Activated naive CD4-positive, alpha-beta T cell treated with anti-CD3 and anti-CD28 coated beads, Interleukin-2, amount 10 ng/mL, durations not matched to agents 7 days and 5 days (primary cell): ENCODE data around the gene CENPC.

ENCODE experiments used
- CTCF ChIA-PET: fragments of 350-600 bp; sonication (Branson Sonifier 250); formaldehyde crosslinking; loops from one replicate; lab custom pipeline; 2021; ENCODE audit warnings: antibody characterized with exemption; lab: Charles Lee
- DNase-seq: peaks from one replicate; pipeline ENCODE4 v3.0.0-alpha.2; 2020
- H3K27ac Mint-ChIP-seq: one replicate; pipeline ENCODE4 v1.8.0; 2021; ENCODE audit warnings: mild to moderate bottlenecking, moderate library complexity, mixed read lengths
- H3K27me3 Mint-ChIP-seq: one replicate; pipeline ENCODE4 v1.8.0; 2021; ENCODE audit warnings: mild to moderate bottlenecking, mixed read lengths
- H3K36me3 Mint-ChIP-seq: one replicate; pipeline ENCODE4 v1.8.0; 2021; ENCODE audit warnings: mixed read lengths
- H3K4me1 Mint-ChIP-seq: one replicate; pipeline ENCODE4 v1.8.0; 2021; ENCODE audit warnings: mixed read lengths
- H3K4me3 Mint-ChIP-seq: one replicate; pipeline ENCODE4 v1.8.0; 2021; ENCODE audit warnings: mild to moderate bottlenecking, moderate library complexity, mixed read lengths
- H3K9me3 Mint-ChIP-seq: one replicate; pipeline ENCODE4 v1.8.0; 2021; ENCODE audit warnings: mixed read lengths

Gene CENPC, protein sequence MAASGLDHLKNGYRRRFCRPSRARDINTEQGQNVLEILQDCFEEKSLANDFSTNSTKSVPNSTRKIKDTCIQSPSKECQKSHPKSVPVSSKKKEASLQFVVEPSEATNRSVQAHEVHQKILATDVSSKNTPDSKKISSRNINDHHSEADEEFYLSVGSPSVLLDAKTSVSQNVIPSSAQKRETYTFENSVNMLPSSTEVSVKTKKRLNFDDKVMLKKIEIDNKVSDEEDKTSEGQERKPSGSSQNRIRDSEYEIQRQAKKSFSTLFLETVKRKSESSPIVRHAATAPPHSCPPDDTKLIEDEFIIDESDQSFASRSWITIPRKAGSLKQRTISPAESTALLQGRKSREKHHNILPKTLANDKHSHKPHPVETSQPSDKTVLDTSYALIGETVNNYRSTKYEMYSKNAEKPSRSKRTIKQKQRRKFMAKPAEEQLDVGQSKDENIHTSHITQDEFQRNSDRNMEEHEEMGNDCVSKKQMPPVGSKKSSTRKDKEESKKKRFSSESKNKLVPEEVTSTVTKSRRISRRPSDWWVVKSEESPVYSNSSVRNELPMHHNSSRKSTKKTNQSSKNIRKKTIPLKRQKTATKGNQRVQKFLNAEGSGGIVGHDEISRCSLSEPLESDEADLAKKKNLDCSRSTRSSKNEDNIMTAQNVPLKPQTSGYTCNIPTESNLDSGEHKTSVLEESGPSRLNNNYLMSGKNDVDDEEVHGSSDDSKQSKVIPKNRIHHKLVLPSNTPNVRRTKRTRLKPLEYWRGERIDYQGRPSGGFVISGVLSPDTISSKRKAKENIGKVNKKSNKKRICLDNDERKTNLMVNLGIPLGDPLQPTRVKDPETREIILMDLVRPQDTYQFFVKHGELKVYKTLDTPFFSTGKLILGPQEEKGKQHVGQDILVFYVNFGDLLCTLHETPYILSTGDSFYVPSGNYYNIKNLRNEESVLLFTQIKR

DNA sequence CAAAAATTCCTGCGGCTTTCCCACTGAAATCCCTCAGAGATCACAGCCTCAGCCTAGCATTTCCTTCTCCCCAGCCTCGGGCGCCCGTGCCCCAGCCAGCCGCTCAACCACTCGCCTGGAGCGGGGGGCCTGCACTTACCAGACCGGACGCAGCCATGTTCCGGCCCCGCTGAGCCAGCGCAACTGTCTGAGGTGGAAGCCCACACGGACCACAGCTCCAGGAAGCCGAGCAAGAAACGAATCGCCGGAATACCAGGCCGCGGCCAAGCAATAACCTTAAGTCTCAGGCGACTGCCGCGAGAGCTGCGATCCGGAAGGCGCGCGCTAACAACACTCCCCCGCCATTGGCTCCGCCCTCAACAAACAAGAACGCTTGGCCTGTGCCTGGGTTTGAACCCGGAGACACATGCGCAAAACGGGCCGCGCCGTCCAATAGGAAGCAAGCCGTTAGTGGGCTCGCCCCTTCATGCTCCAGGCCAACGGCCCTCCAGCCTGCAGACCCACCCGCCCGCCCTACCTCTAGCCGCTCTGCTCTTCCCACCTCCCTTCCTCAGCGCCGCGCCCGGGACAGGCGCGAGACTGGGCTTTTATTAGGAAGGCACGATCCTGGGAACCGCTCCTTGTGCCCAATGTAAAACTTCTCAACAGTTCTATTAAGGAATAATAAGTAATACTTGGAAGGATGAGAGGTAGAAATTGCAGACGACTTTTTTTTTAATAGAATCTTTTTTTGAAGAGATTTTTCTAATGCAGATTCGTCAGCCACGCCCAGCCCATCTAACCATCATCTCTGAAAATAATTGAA, at the start of gene CENPC:
TSS of gene CENPC (minus strand) at position 305 of the 805 bp plus-strand sequence. CDS start at position 157, 148 bp downstream.
- H3K4me1 Mint-ChIP-seq = peaks cover 44% of the 10 kb centered on the region
- peak within 1 kb of the TSS; percentile 96 for H3K27ac Mint-ChIP-seq
- CTCF ChIA-PET = interaction anchor here (0.7 to 1.7 kb wide), 7 partner anchors 154 to 693 kb away, joined by 3 to 5 read pairs (median 3); partner anchors contain the start of gene UBA6

GRCh38 chr4:67593741-67594175, 48.5 kb upstream of the CENPC start:
- CTCF ChIA-PET = no interaction called here
- Mint-ChIP-seq H3K4me3 (no peak overlapping the region), H3K27me3 (no peaks in the 10 kb centered on the region), H3K4me1 (no peaks in the 10 kb centered on the region), H3K36me3 (peaks cover 40% of the 10 kb centered on the region), H3K27ac (no peak overlapping the region), H3K9me3 (no peaks in the 10 kb centered on the region)
- no peak for DNase-seq

More for the DNA sequence above, at the start of gene CENPC:
- peak; percentile 97 for DNase-seq
- Mint-ChIP-seq H3K4me3 (peak within 1 kb of the TSS; percentile 94), H3K9me3 (no peaks in the 10 kb centered on the region), H3K36me3 (peaks cover 33% of the 10 kb centered on the region), H3K27me3 (no peaks in the 10 kb centered on the region)

DNA sequence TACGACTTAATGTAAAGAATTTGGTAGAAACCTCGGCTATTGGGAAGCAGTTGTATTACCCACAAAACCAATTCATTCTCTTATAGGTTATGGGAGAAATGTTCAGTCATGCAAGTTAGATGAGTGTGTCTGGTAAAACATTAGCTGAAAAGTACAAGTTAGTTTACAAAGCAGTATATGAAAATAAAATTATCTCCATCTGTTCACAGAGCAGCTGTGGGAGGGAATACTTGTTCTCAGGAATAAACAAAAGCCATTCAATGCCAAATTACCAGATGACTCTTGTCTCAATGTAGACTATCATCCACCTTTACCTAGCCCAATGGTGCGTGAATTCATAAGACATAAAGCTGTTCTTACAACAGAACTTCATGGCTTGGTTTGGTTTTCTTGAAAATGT, 41.9 kb upstream of the CENPC start:
- no peak overlapping the region for H3K27ac Mint-ChIP-seq
- peaks cover 8% of the 10 kb centered on the region for H3K4me1 Mint-ChIP-seq
- DNase-seq = no peak
- peaks cover 29% of the 10 kb centered on the region for H3K36me3 Mint-ChIP-seq
- H3K27me3 Mint-ChIP-seq = no peaks in the 10 kb centered on the region
- CTCF ChIA-PET = no interaction called here
- H3K9me3 Mint-ChIP-seq = no peaks in the 10 kb centered on the region
- no peak overlapping the region for H3K4me3 Mint-ChIP-seq

- CTCF ChIA-PET = no interaction called here
These were observed 39.2 kb upstream of the CENPC start for GRCh38 chr4:67584496-67584895.

GRCh38 chr4:67581913-67582312, 36.6 kb upstream of the CENPC start:
- peaks cover 46% of the 10 kb centered on the region for H3K36me3 Mint-ChIP-seq
- no peaks in the 10 kb centered on the region for H3K27me3 Mint-ChIP-seq
- peaks cover 2% of the 10 kb centered on the region for H3K9me3 Mint-ChIP-seq
- peaks cover 33% of the 10 kb centered on the region for H3K4me1 Mint-ChIP-seq
- CTCF ChIA-PET = interaction anchor here (1.3 to 1.5 kb wide), 2 partner anchors 11 to 25 kb away, joined by 3 read pairs; no protein-coding TSS in a partner anchor
- DNase-seq = no peak
- H3K4me3 Mint-ChIP-seq = no peak overlapping the region
- H3K27ac Mint-ChIP-seq = peak overlapping the region; percentile 81

More at GRCh38 chr4:67584496-67584895, 39.2 kb upstream of the CENPC start:
- DNase-seq = no peak
- H3K4me1 Mint-ChIP-seq = peaks cover 26% of the 10 kb centered on the region
- no peaks in the 10 kb centered on the region for H3K9me3 Mint-ChIP-seq
- no peak overlapping the region for H3K27ac Mint-ChIP-seq
- peaks cover 28% of the 10 kb centered on the region for H3K36me3 Mint-ChIP-seq
- no peak overlapping the region for H3K4me3 Mint-ChIP-seq
- no peaks in the 10 kb centered on the region for H3K27me3 Mint-ChIP-seq

- Mint-ChIP-seq H3K9me3 (peaks cover 2% of the 10 kb centered on the region), H3K27me3 (no peaks in the 10 kb centered on the region), H3K4me3 (peak overlapping the region; percentile 56), H3K36me3 (peaks cover 43% of the 10 kb centered on the region), H3K27ac (peak overlapping the region; percentile 81), H3K4me1 (peaks cover 35% of the 10 kb centered on the region)
- CTCF ChIA-PET = interaction anchor here (0.9 to 1.5 kb wide), 4 partner anchors 10 to 119 kb away, joined by 3 read pairs; partner anchors contain the start of gene UBA6
- DNase-seq = peak; percentile 27
These were observed 36.0 kb upstream of the CENPC start for GRCh38 chr4:67581208-67581857.

DNA sequence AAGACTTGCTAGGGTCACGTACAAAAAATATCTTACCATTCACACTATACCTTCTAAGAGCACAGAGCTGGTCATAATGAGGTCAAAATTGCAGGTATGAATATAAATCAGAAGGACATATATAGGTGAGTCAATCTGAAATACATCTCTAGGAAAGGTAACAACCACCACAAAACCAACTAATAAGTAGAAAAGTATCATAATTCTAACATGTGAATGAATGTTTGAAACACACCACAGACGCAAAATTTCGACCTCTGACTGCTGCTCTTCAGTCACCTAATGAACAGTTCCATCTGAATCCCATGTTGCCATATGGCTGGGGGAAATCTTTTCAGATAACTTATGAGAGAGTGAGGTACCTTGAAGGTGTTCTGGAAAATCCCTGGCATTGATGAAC, 35.3 kb upstream of the CENPC start:
- DNase-seq = no peak
- Mint-ChIP-seq H3K27ac (peak overlapping the region; percentile 81), H3K4me1 (peaks cover 43% of the 10 kb centered on the region), H3K4me3 (no peak overlapping the region), H3K27me3 (no peaks in the 10 kb centered on the region), H3K36me3 (peaks cover 46% of the 10 kb centered on the region), H3K9me3 (peaks cover 2% of the 10 kb centered on the region)
- CTCF ChIA-PET = interaction anchor here (0.9 to 1.3 kb wide), 3 partner anchors 10 to 120 kb away, joined by 3 read pairs; partner anchors contain the start of gene UBA6

DNA sequence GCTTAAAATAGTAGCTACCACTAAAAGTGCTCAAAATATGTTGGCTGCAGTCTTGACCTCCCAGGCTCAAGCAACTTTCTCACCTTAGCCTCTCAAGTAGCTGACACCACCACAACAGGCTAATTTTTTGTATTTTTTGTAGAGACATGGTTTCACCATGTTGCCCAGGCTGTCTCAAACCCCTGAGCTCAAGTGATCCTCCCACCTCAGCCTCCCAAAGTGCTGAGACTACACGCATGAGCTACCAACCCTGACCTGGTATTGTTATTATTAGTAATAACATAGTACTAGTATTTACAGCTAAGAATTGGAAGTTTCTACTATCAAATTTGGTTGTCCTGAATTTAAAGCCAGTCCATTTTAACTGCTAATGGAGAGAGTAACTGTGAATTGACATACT, 31.2 kb upstream of the CENPC start:
- Mint-ChIP-seq H3K27ac (no peak overlapping the region), H3K4me1 (peaks cover 59% of the 10 kb centered on the region)

DNA sequence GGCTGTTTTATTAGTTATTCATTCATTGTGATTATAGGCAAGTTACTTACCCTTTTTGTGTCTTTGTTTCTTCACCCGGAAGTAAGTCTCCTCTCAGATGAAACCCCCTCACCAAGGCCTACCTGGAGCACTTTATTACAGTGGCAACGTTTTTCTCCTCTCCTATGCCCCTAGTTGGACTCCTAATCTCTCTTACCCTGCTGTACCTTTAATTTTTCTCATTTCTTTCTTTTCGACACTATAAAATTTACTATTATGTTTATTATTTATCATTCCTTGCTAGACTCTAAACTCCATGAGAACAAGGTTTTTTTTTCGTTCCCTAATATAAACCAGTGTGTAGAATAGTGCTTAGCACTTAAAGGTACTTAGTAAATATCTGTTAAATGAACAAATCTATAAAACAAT, 30.8 kb upstream of the CENPC start:
- no peak for DNase-seq
- no peaks in the 10 kb centered on the region for H3K27me3 Mint-ChIP-seq
- CTCF ChIA-PET = no interaction called here
- peaks cover 2% of the 10 kb centered on the region for H3K9me3 Mint-ChIP-seq
- peaks cover 40% of the 10 kb centered on the region for H3K36me3 Mint-ChIP-seq
- H3K4me1 Mint-ChIP-seq = peaks cover 54% of the 10 kb centered on the region
- peak overlapping the region; percentile 87 for H3K27ac Mint-ChIP-seq
- peak overlapping the region; percentile 19 for H3K4me3 Mint-ChIP-seq

More for the DNA sequence above, 31.2 kb upstream of the CENPC start:
- Mint-ChIP-seq H3K9me3 (peaks cover 2% of the 10 kb centered on the region), H3K36me3 (peaks cover 43% of the 10 kb centered on the region), H3K4me3 (no peak overlapping the region), H3K27me3 (no peaks in the 10 kb centered on the region)
- CTCF ChIA-PET = no interaction called here
- DNase-seq = no peak

DNA sequence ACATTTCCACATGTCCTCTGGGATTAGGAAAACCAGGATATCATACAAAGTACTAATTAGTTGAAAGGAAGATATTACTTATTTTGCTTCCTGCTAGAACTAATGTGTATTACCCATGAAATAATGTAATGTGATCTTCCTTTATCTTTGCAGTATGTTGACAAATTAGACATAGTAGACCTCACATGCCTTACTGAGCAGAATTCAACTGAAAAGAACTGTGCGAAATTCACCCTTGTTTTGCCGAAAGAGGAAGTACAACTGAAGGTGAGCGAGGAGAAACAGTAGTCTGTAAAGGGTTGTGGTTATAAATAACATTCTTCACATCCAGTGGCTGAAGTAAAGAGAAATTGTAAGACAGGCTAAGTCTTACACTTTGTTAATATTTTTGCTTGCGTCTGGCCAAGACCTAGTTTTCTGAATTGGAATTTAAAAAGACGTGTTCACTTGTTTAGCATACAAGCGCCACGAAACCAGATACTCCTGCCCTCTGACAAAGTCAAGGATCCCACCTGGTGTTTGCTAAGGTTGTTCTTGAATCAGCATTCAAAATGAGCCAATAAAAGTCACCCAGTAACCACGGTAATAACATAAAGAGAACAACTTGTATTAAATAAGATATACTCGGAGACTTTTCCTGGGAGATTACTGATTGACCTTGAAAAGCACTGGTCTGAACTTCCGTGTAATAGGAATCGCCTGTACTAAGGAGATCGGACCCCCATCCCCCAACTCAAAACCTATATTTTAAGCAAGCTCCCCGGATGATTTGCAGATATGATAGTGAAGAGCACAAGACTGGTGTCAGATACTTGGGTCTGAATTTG, 30.1 kb upstream of the CENPC start:
- Mint-ChIP-seq H3K36me3 (peaks cover 36% of the 10 kb centered on the region), H3K4me1 (peaks cover 49% of the 10 kb centered on the region), H3K27ac (peak overlapping the region; percentile 87), H3K4me3 (peak overlapping the region; percentile 19), H3K9me3 (peaks cover 2% of the 10 kb centered on the region), H3K27me3 (no peaks in the 10 kb centered on the region)
- CTCF ChIA-PET = no interaction called here
- DNase-seq = peak; percentile 27

DNA sequence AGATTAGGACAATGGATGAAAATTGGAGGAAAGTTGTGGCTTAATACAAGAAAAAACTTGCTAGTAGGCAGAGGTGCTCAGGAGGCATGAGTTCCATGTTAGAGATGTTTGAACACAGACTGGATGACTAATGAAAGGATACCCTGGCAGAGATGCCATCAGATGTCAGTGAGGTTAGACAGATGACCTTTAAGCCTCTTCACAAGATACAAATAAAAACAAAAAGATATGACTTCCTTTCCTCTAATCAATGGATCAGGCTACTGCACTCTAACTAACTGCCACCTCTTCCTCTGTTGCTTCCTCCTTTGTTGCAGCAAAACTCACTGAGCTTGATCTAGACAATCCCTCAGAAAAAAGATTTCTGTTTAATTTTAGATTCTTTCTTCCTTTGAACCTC, 27.9 kb upstream of the CENPC start:
- CTCF ChIA-PET = interaction anchor here (0.8 kb wide), 1 partner anchor 174 kb away, joined by 3 read pairs; no protein-coding TSS in a partner anchor
- Mint-ChIP-seq H3K36me3 (peaks cover 24% of the 10 kb centered on the region), H3K4me3 (no peak overlapping the region), H3K27ac (peak overlapping the region; percentile 43), H3K27me3 (no peaks in the 10 kb centered on the region), H3K4me1 (peaks cover 48% of the 10 kb centered on the region), H3K9me3 (no peaks in the 10 kb centered on the region)
- no peak for DNase-seq

DNA sequence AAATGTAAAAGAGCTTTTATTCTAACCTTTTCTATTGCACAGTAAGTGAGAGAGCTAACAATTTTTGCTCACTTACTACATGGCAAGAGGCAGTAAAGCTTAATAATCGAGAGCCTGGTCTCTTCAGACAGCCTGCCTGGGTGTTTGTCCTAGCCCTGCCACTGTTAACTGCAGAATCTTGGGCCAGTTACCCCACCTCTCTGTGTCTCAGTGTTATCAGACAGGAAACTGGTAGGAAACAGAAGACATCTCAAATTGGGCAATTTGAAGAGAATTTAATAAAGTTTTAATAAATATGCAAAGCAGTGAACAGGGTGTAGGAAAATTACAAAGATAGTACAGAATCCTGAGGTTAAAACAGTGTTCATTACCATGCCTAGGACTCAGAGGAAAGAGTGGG, 26.7 kb upstream of the CENPC start:
- Mint-ChIP-seq H3K27me3 (no peaks in the 10 kb centered on the region), H3K4me1 (peaks cover 44% of the 10 kb centered on the region), H3K27ac (no peak overlapping the region), H3K9me3 (no peaks in the 10 kb centered on the region), H3K36me3 (peaks cover 15% of the 10 kb centered on the region), H3K4me3 (no peak overlapping the region)
- CTCF ChIA-PET = no interaction called here
- DNase-seq = no peak
